Breast epithelium (tissue), 3 donors: ENCODE measurements around the gene CDR2L.
"Not testable (repeated sequence)": the region's sequence is repeated elsewhere in the genome, so short reads cannot be mapped to it uniquely, and the experiment has no call there.

Experiments used
- CTCF ChIP-seq, 3 donors: fragments of 450-650 bp; IDR thresholded peaks; one replicate each; pipeline ENCODE4 v1.5.1; 2016 to 2017; ENCODE audit warnings: antibody characterized with exemption in 3 of 3, mild to moderate bottlenecking in 3 of 3, moderate library complexity in 3 of 3
- POLR2AphosphoS5 ChIP-seq, 3 donors: sonication (generic); formaldehyde crosslinking; IDR thresholded peaks; one replicate each; pipeline ENCODE4 v1.6.1; 2017; ENCODE audit warnings: antibody characterized with exemption in 3 of 3

GRCh38 chr17:74969501-74969900 lies 17.9 kb upstream of the CDR2L start:
- not testable (repeated sequence) for TF ChIP-seq CTCF, POLR2AphosphoS5 (IDR thresholded peaks at IDR 0.05)
